ENCODE data around the gene NEDD4L.

Gene NEDD4L

DNA sequence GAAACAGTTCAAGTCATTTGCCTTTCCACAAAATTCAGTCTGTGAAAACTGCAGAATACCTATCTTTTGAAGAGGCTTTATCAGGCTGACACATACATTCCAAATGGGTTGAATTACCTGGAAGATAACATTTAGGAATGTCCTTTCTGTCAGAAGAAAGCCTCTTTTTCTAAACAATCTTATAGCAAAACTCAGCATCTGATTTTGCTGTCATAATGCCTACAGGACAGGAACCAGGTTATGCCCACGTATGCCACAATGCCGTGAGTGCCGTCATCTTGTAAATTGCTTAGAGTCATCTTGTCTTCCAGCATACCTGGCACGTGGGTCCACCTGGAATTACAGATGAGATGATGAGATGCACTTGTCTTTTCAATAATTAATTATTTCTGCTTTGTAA lies 309.6 kb downstream of the NEDD4L start:
- H3K4me1 ChIP-seq (ENCODE audit: control insufficient read depth, insufficient read depth, low read length): no peaks in the 10 kb centered on the region
- no peaks in the 10 kb centered on the region for H3K27me3 ChIP-seq (ENCODE audit: control insufficient read depth, insufficient read depth, low read length)
- H3K9ac ChIP-seq (ENCODE audit: low read depth, low read length): no peak overlapping the region
- no peak overlapping the region for H3K4me3 ChIP-seq (ENCODE audit: low read length)
- H3K4me2 ChIP-seq (ENCODE audit: low read length): no peak overlapping the region
- H3K36me3 ChIP-seq (ENCODE audit: insufficient read depth, low read length): peaks cover 23% of the 10 kb centered on the region
- H3K9me3 ChIP-seq (replicated peaks; ENCODE audit: low read length): no peaks in the 10 kb centered on the region

GRCh38 chr18:58354051-58354450 lies 310.0 kb downstream of the NEDD4L start:
- peaks cover 2% of the 10 kb centered on the region for H3K4me1 ChIP-seq (ENCODE audit: control insufficient read depth, insufficient read depth, low read length)
- H3K4me2 ChIP-seq (ENCODE audit: low read length): no peak overlapping the region
- H3K36me3 ChIP-seq (ENCODE audit: insufficient read depth, low read length): peaks cover 20% of the 10 kb centered on the region
- H3K9me3 ChIP-seq (replicated peaks; ENCODE audit: low read length): no peaks in the 10 kb centered on the region
- no peaks in the 10 kb centered on the region for H3K27me3 ChIP-seq (ENCODE audit: control insufficient read depth, insufficient read depth, low read length)
- no peak overlapping the region for H3K9ac ChIP-seq (ENCODE audit: low read depth, low read length)
- no peak overlapping the region for H3K4me3 ChIP-seq (ENCODE audit: low read length)

DNA sequence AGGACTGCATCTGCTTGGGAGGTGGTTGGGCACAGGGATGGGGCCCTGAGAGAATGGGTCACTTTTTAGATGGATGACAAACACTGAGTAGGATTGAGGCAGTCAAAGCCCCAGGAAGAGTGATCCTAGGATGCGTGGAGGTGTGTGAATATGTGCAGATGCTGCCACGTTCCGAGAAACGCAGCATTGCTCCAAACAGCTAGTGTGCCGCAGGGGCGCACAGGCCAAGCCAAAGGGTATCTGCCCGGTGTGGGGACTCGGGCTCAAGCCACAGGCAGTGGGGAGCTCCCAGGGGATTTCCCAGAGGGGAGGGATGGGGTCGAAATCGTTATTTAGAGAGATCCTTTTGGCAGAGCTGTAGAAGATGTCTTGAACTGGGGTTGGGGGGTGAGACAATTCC lies 310.8 kb downstream of the NEDD4L start:
- H3K9me3 ChIP-seq (replicated peaks; ENCODE audit: low read length): no peaks in the 10 kb centered on the region
- peaks cover 14% of the 10 kb centered on the region for H3K36me3 ChIP-seq (ENCODE audit: insufficient read depth, low read length)
- H3K4me2 ChIP-seq (ENCODE audit: low read length): no peak overlapping the region
- H3K4me1 ChIP-seq (ENCODE audit: control insufficient read depth, insufficient read depth, low read length): peaks cover 9% of the 10 kb centered on the region
- no peak overlapping the region for H3K4me3 ChIP-seq (ENCODE audit: low read length)
- no peaks in the 10 kb centered on the region for H3K27me3 ChIP-seq (ENCODE audit: control insufficient read depth, insufficient read depth, low read length)
- H3K9ac ChIP-seq (ENCODE audit: low read depth, low read length): no peak overlapping the region

GRCh38 chr18:58355243-58355642 lies 311.2 kb downstream of the NEDD4L start:
- peaks cover 14% of the 10 kb centered on the region for H3K36me3 ChIP-seq (ENCODE audit: insufficient read depth, low read length)

GRCh38 chr18:58359218-58359617 lies 315.2 kb downstream of the NEDD4L start:
- H3K4me1 ChIP-seq (ENCODE audit: control insufficient read depth, insufficient read depth, low read length): peaks cover 46% of the 10 kb centered on the region
- no peaks in the 10 kb centered on the region for H3K9me3 ChIP-seq (replicated peaks; ENCODE audit: low read length)
- no peak overlapping the region for H3K4me2 ChIP-seq (ENCODE audit: low read length)
- no peak overlapping the region for H3K4me3 ChIP-seq (ENCODE audit: low read length)
- no peak overlapping the region for H3K9ac ChIP-seq (ENCODE audit: low read depth, low read length)
- H3K27me3 ChIP-seq (ENCODE audit: control insufficient read depth, insufficient read depth, low read length): no peaks in the 10 kb centered on the region
- H3K36me3 ChIP-seq (ENCODE audit: insufficient read depth, low read length): no peaks in the 10 kb centered on the region

More at GRCh38 chr18:58355243-58355642, 311.2 kb downstream of the NEDD4L start:
- Histone ChIP-seq H3K27me3 (ENCODE audit: control insufficient read depth, insufficient read depth, low read length) (no peaks in the 10 kb centered on the region), H3K4me2 (ENCODE audit: low read length) (no peak overlapping the region), H3K9ac (ENCODE audit: low read depth, low read length) (no peak overlapping the region), H3K4me3 (ENCODE audit: low read length) (no peak overlapping the region), H3K4me1 (ENCODE audit: control insufficient read depth, insufficient read depth, low read length) (peaks cover 11% of the 10 kb centered on the region), H3K9me3 (replicated peaks; ENCODE audit: low read length) (no peaks in the 10 kb centered on the region)

- H3K4me1 ChIP-seq (ENCODE audit: control insufficient read depth, insufficient read depth, low read length): peaks cover 50% of the 10 kb centered on the region
- H3K9me3 ChIP-seq (replicated peaks; ENCODE audit: low read length): no peaks in the 10 kb centered on the region
- H3K4me2 ChIP-seq (ENCODE audit: low read length): no peak overlapping the region
- no peaks in the 10 kb centered on the region for H3K27me3 ChIP-seq (ENCODE audit: control insufficient read depth, insufficient read depth, low read length)
- H3K36me3 ChIP-seq (ENCODE audit: insufficient read depth, low read length): no peaks in the 10 kb centered on the region
- no peak overlapping the region for H3K9ac ChIP-seq (ENCODE audit: low read depth, low read length)
- H3K4me3 ChIP-seq (ENCODE audit: low read length): no peak overlapping the region
Observed at GRCh38 chr18:58359620-58360019, 315.6 kb downstream of the NEDD4L start.

- Histone ChIP-seq H3K36me3 (ENCODE audit: insufficient read depth, low read length) (no peaks in the 10 kb centered on the region), H3K9me3 (replicated peaks; ENCODE audit: low read length) (no peaks in the 10 kb centered on the region), H3K4me3 (ENCODE audit: low read length) (no peak overlapping the region), H3K4me2 (ENCODE audit: low read length) (no peak overlapping the region), H3K9ac (ENCODE audit: low read depth, low read length) (no peak overlapping the region), H3K27me3 (ENCODE audit: control insufficient read depth, insufficient read depth, low read length) (no peaks in the 10 kb centered on the region), H3K4me1 (ENCODE audit: control insufficient read depth, insufficient read depth, low read length) (peaks cover 57% of the 10 kb centered on the region)
Observed at GRCh38 chr18:58360324-58360723, 316.3 kb downstream of the NEDD4L start.

GRCh38 chr18:58361212-58361611 lies 317.2 kb downstream of the NEDD4L start:
- Histone ChIP-seq H3K27me3 (ENCODE audit: control insufficient read depth, insufficient read depth, low read length) (no peaks in the 10 kb centered on the region), H3K9me3 (replicated peaks; ENCODE audit: low read length) (no peaks in the 10 kb centered on the region), H3K4me3 (ENCODE audit: low read length) (peak overlapping the region; percentile 45), H3K4me2 (ENCODE audit: low read length) (peak overlapping the region; percentile 63), H3K36me3 (ENCODE audit: insufficient read depth, low read length) (peaks cover 3% of the 10 kb centered on the region), H3K4me1 (ENCODE audit: control insufficient read depth, insufficient read depth, low read length) (peaks cover 62% of the 10 kb centered on the region), H3K9ac (ENCODE audit: low read depth, low read length) (peak overlapping the region; percentile 80)

DNA sequence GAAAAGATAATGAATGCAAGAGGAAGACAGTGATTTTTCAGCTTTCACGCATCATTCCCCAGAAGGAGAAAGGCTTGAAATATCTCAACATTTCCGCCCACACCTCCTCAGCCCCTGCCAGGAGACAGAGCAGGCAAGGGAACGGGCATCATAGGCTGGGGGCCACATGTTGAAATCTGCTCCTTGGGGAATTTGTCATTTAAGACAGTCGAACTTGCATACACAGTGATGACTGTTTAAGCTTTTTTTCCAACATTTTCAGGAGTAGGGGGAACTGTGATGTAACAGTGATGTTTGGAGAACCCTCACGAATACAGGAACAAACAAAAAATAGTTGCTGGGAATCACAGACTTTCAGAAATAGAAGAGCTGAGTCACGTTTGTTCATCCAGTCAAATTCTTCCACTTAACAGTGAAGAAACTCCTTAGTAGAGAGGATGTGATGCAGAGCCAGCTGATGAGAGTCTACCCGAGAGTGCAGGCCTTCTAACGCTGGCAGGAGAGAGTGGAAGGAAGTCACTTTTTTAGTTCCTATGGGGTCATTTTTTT lies 318.1 kb downstream of the NEDD4L start:
- no peaks in the 10 kb centered on the region for H3K9me3 ChIP-seq (replicated peaks; ENCODE audit: low read length)
- H3K36me3 ChIP-seq (ENCODE audit: insufficient read depth, low read length): peaks cover 8% of the 10 kb centered on the region
- peak overlapping the region; percentile 45 for H3K4me3 ChIP-seq (ENCODE audit: low read length)
- H3K9ac ChIP-seq (ENCODE audit: low read depth, low read length): peak overlapping the region; percentile 80
- H3K4me2 ChIP-seq (ENCODE audit: low read length): peak overlapping the region; percentile 63
- H3K27me3 ChIP-seq (ENCODE audit: control insufficient read depth, insufficient read depth, low read length): no peaks in the 10 kb centered on the region
- peaks cover 62% of the 10 kb centered on the region for H3K4me1 ChIP-seq (ENCODE audit: control insufficient read depth, insufficient read depth, low read length)

GRCh38 chr18:58362829-58363271 lies 318.8 kb downstream of the NEDD4L start:
- peaks cover 12% of the 10 kb centered on the region for H3K36me3 ChIP-seq (ENCODE audit: insufficient read depth, low read length)
- H3K9me3 ChIP-seq (replicated peaks; ENCODE audit: low read length): no peaks in the 10 kb centered on the region
- no peaks in the 10 kb centered on the region for H3K27me3 ChIP-seq (ENCODE audit: control insufficient read depth, insufficient read depth, low read length)
- peak overlapping the region; percentile 47 for H3K4me2 ChIP-seq (ENCODE audit: low read length)
- H3K9ac ChIP-seq (ENCODE audit: low read depth, low read length): peak overlapping the region; percentile 75
- H3K4me1 ChIP-seq (ENCODE audit: control insufficient read depth, insufficient read depth, low read length): peaks cover 62% of the 10 kb centered on the region
- no peak overlapping the region for H3K4me3 ChIP-seq (ENCODE audit: low read length)

DNA sequence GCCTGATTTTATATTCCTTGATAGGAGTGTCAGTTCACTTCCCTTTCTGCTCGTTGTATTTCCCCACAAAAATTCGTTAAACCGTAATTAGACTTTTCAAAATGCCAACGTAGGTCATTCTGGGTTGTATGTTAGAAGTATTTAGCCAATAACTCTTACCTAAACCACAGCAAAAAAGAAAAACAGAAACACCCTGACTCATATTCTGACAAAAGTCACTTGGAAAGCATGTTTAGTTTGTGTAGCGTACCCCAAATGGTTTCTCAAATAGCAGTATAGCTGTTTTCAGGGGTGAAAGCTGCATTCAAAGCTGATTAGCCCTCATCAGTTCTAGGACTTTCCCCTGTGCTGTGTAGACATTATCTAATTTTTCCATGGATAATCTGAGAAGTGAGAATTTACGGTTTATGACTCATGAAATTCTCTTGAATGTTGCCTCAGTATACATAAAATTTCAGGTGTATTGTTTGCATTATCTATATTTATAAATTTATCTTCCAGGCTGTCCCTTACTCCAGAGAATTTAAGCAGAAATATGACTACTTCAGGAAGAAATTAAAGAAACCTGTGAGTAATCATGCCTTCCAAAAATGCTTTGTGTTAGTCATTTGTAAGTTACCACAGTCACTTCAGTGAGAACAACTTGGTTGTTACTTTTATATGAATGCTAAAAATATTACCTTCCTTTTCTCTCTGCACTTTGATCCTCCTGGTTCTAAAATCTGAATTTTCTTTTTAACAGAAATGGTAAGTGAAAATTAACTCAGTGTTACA lies 319.9 kb downstream of the NEDD4L start:
- Histone ChIP-seq H3K9me3 (replicated peaks; ENCODE audit: low read length) (no peaks in the 10 kb centered on the region), H3K4me1 (ENCODE audit: control insufficient read depth, insufficient read depth, low read length) (peaks cover 60% of the 10 kb centered on the region), H3K4me2 (ENCODE audit: low read length) (peak overlapping the region; percentile 49), H3K4me3 (ENCODE audit: low read length) (no peak overlapping the region), H3K36me3 (ENCODE audit: insufficient read depth, low read length) (peaks cover 13% of the 10 kb centered on the region), H3K9ac (ENCODE audit: low read depth, low read length) (peak overlapping the region; percentile 75), H3K27me3 (ENCODE audit: control insufficient read depth, insufficient read depth, low read length) (no peaks in the 10 kb centered on the region)
